SK-N-SH (cell line): ENCODE results near the gene VAMP1.

Experiments
- CHD2 ChIP-seq: fragments of 150-350 bp; IDR thresholded peaks from 2 replicates; pipeline ENCODE4 v1.6.1; 2018; ENCODE audit warnings: low read length; ENCODE audit not compliant: partially characterized antibody
- EZH2phosphoT487 ChIP-seq: fragments of 200-600 bp; sonication (generic); IDR thresholded peaks from 2 replicates; pipeline ENCODE4 v1.6.1; 2017; ENCODE audit warnings: low read depth, mixed run types, mild to moderate bottlenecking, antibody characterized with exemption, moderate library complexity, borderline replicate concordance
- GATA2 ChIP-seq: sonication (generic); formaldehyde crosslinking; IDR thresholded peaks from 2 replicates; pipeline ENCODE4 v1.5.0; 2020; ENCODE audit warnings: mild to moderate bottlenecking, missing genetic modification reagents
- JUND ChIP-seq: IDR thresholded peaks from 2 replicates; pipeline ENCODE4 v1.4.0; 2012
- RAD21 ChIP-seq: IDR thresholded peaks from 2 replicates; pipeline ENCODE4 v1.6.1; 2012; ENCODE audit warnings: mild to moderate bottlenecking, low read length
- RCOR1 ChIP-seq: fragments of 150-350 bp; IDR thresholded peaks from 2 replicates; pipeline ENCODE4 v1.6.1; 2017; ENCODE audit warnings: antibody characterized with exemption, low read length
- TAF1 ChIP-seq: IDR thresholded peaks from 2 replicates; pipeline ENCODE4 v1.6.1; 2012; ENCODE audit warnings: low read depth, mild to moderate bottlenecking, low read length, moderate library complexity, borderline replicate concordance
- TEAD4 ChIP-seq: IDR thresholded peaks from 2 replicates; pipeline ENCODE4 v1.4.0; 2012; ENCODE audit warnings: mild to moderate bottlenecking, borderline replicate concordance; ENCODE audit not compliant: insufficient read depth
- TF ChIP-seq, protein P1 (sequence below): fragments of 200-600 bp; sonication (generic); IDR thresholded peaks from 2 replicates; pipeline ENCODE4 v1.6.1; 2017; ENCODE audit warnings: antibody characterized with exemption, mild to moderate bottlenecking, moderate library complexity
- TF ChIP-seq, protein P2 (sequence below): fragments of 150-350 bp; IDR thresholded peaks from 2 replicates; pipeline ENCODE4 v1.6.1; 2017; ENCODE audit warnings: antibody characterized with exemption, low read length, low read depth, borderline replicate concordance
- TF ChIP-seq, protein P3 (sequence below): IDR thresholded peaks from 2 replicates; pipeline ENCODE4 v1.4.0; 2012; ENCODE audit warnings: low read depth
- TF ChIP-seq, protein P4 (sequence below): IDR thresholded peaks from 2 replicates; pipeline ENCODE4 v1.4.0; 2012; ENCODE audit warnings: low read depth, borderline replicate concordance

DNA sequence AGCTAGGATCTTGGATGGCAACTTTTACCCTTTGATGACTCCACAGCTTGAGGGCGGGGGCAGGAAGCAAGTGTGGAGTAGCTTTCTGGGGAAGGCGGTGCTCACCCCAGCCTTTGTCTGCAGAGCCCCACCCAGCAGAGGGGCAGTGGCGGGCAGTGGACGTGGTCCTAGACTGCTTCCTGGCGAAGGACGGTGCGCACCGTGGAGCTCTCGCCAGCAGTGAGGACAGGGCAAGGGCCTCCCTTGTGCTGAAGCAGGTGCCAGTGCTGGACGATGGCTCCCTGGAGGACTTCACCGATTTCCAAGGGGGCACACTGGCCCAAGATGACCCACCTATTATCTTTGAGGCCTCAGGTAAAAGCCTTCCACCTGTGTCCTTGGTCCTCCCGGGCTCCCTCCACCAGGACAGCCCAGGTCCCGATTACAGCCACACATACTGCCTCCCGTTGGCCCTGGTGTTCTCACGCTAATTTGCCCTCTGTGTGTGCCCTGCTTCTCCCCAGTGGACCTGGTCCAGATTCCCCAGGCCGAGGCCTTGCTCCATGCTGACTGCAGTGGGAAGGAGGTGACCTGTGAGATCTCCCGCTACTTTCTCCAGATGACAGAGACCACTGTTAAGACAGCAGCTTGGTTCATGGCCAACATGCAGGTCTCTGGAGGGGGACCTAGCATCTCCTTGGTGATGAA is 17.4 kb downstream of the VAMP1 start:
- TF ChIP-seq RAD21: no peak
- TF ChIP-seq, protein P1, sequence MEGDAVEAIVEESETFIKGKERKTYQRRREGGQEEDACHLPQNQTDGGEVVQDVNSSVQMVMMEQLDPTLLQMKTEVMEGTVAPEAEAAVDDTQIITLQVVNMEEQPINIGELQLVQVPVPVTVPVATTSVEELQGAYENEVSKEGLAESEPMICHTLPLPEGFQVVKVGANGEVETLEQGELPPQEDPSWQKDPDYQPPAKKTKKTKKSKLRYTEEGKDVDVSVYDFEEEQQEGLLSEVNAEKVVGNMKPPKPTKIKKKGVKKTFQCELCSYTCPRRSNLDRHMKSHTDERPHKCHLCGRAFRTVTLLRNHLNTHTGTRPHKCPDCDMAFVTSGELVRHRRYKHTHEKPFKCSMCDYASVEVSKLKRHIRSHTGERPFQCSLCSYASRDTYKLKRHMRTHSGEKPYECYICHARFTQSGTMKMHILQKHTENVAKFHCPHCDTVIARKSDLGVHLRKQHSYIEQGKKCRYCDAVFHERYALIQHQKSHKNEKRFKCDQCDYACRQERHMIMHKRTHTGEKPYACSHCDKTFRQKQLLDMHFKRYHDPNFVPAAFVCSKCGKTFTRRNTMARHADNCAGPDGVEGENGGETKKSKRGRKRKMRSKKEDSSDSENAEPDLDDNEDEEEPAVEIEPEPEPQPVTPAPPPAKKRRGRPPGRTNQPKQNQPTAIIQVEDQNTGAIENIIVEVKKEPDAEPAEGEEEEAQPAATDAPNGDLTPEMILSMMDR: no peak
- no peak for TF ChIP-seq JUND
- TF ChIP-seq, protein P2, sequence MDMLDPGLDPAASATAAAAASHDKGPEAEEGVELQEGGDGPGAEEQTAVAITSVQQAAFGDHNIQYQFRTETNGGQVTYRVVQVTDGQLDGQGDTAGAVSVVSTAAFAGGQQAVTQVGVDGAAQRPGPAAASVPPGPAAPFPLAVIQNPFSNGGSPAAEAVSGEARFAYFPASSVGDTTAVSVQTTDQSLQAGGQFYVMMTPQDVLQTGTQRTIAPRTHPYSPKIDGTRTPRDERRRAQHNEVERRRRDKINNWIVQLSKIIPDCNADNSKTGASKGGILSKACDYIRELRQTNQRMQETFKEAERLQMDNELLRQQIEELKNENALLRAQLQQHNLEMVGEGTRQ: no peak
- TF ChIP-seq TEAD4: no peak
- TF ChIP-seq, protein P3, sequence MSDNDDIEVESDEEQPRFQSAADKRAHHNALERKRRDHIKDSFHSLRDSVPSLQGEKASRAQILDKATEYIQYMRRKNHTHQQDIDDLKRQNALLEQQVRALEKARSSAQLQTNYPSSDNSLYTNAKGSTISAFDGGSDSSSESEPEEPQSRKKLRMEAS: no peak
- TF ChIP-seq RCOR1: no peak
- TF ChIP-seq, protein P4, sequence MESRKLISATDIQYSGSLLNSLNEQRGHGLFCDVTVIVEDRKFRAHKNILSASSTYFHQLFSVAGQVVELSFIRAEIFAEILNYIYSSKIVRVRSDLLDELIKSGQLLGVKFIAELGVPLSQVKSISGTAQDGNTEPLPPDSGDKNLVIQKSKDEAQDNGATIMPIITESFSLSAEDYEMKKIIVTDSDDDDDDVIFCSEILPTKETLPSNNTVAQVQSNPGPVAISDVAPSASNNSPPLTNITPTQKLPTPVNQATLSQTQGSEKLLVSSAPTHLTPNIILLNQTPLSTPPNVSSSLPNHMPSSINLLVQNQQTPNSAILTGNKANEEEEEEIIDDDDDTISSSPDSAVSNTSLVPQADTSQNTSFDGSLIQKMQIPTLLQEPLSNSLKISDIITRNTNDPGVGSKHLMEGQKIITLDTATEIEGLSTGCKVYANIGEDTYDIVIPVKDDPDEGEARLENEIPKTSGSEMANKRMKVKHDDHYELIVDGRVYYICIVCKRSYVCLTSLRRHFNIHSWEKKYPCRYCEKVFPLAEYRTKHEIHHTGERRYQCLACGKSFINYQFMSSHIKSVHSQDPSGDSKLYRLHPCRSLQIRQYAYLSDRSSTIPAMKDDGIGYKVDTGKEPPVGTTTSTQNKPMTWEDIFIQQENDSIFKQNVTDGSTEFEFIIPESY: no peak
- TF ChIP-seq GATA2 (CRISPR knock-in tag): no peak
- TF ChIP-seq EZH2phosphoT487: no peak
- TF ChIP-seq CHD2: no peak
- TF ChIP-seq TAF1: no peak
